ENCODE results near the gene TSACC.

GRCh38 chr1:156337888-156338179 lies 492 bp upstream of the TSACC start:
- TF ChIP-seq POLR2A (IDR thresholded peaks at IDR 0.05) (no peak), CTCF (IDR thresholded peaks at IDR 0.05) (no peak)
